ENCODE data around the gene ATAT1.

DNA sequence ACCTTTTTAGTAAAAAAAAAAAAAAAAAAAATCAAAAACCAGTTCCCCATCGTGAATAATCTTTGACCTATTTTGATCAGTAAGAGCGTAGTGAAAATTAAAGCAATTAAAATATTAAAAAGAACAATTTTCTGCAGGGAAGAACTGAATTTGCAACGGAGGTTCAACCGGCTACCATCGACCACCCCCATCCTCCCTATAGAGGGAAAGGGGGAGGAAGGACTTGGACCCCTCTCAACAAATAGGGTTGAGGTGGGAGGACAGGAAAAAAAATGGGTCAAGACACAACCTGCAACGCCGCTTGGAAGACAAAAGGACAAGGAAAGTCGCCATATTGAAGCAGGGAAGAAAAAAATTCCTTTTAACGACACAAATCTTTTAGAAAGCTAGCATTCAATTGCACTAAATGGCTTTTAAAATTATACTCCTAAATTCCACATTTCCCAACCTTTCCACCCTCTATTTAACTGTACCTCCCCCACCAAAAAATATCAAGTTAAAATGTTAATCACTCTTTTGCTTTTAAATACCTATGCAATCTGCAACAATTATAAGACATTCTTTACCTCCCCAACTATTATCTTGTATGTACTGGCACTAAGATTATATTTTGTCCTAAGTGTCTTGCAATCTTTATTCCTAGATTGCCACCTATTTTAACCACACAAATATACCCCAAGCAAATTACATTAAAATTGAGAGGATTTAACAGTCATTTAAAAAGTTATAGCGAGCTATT is 11.3 kb upstream of the ATAT1 start:
- TF ChIP-seq EP300 (IDR thresholded peaks at IDR 0.05) (no peak), POLR2AphosphoS5 (IDR thresholded peaks at IDR 0.05) (peak in 2 of 3 donors; percentile 30 to 76)
- TF ChIP-seq, protein P1, sequence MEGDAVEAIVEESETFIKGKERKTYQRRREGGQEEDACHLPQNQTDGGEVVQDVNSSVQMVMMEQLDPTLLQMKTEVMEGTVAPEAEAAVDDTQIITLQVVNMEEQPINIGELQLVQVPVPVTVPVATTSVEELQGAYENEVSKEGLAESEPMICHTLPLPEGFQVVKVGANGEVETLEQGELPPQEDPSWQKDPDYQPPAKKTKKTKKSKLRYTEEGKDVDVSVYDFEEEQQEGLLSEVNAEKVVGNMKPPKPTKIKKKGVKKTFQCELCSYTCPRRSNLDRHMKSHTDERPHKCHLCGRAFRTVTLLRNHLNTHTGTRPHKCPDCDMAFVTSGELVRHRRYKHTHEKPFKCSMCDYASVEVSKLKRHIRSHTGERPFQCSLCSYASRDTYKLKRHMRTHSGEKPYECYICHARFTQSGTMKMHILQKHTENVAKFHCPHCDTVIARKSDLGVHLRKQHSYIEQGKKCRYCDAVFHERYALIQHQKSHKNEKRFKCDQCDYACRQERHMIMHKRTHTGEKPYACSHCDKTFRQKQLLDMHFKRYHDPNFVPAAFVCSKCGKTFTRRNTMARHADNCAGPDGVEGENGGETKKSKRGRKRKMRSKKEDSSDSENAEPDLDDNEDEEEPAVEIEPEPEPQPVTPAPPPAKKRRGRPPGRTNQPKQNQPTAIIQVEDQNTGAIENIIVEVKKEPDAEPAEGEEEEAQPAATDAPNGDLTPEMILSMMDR (IDR thresholded peaks at IDR 0.05): no peak

Data from suprapubic skin (tissue), 4 donors.